GM06990 (cell line): Measurements from ENCODE around the gene AP1G1.
A peak's percentile ranks its signal among the peaks of the same experiment; 100 is the strongest.

Experiments used
- DNase-seq: peaks from one replicate; pipeline ENCODE4 v3.0.0-alpha.2; 2011; ENCODE audit not compliant: insufficient read length; ENCODE audit errors: extremely low read depth
- H3K27me3 ChIP-seq: replicated peaks from 2 replicates; pipeline ENCODE4 v1.6.0; 2011; ENCODE audit warnings: low read length; ENCODE audit not compliant: control insufficient read depth, insufficient read depth
- H3K36me3 ChIP-seq: 2 replicates; pipeline ENCODE4 v1.5.1; 2011; ENCODE audit warnings: low read length; ENCODE audit not compliant: control insufficient read depth, insufficient read depth
- H3K4me3 ChIP-seq: replicated peaks from 2 replicates; pipeline ENCODE4 v1.5.1; 2011; ENCODE audit warnings: low read depth, mild to moderate bottlenecking, control low read depth, low read length
- CTCF ChIP-seq: IDR thresholded peaks from 2 replicates; pipeline ENCODE4 v1.5.1; 2011; ENCODE audit warnings: low read length, control low read depth, mild to moderate bottlenecking, inconsistent platforms; ENCODE audit not compliant: insufficient read depth, poor library complexity, severe bottlenecking

Gene AP1G1

GRCh38 chr16:71852158-71852557 is 43.5 kb upstream of the AP1G1 start:
- no peak for DNase-seq
- Histone ChIP-seq H3K27me3 (no peaks in the 10 kb centered on the region), H3K36me3 (peaks cover 28% of the 10 kb centered on the region), H3K4me3 (no peak overlapping the region)
- no peak for TF ChIP-seq CTCF

GRCh38 chr16:71851746-71852145 is 43.1 kb upstream of the AP1G1 start:
- Histone ChIP-seq H3K27me3 (no peaks in the 10 kb centered on the region), H3K36me3 (peaks cover 28% of the 10 kb centered on the region), H3K4me3 (no peak overlapping the region)
- TF ChIP-seq CTCF = no peak
- no peak for DNase-seq

- no peak for TF ChIP-seq CTCF
- Histone ChIP-seq H3K4me3 (no peak overlapping the region), H3K27me3 (no peaks in the 10 kb centered on the region), H3K36me3 (peaks cover 21% of the 10 kb centered on the region)
- DNase-seq = no peak
These were observed 40.0 kb upstream of the AP1G1 start for GRCh38 chr16:71848622-71849021.

- H3K4me3 ChIP-seq = peak overlapping the region; percentile 96
- H3K27me3 ChIP-seq = no peaks in the 10 kb centered on the region
- no peak for DNase-seq
- no peak for TF ChIP-seq CTCF
- H3K36me3 ChIP-seq = peaks cover 21% of the 10 kb centered on the region
These were observed 38.5 kb upstream of the AP1G1 start for GRCh38 chr16:71847096-71847495.

- DNase-seq = no peak
- H3K27me3 ChIP-seq = no peaks in the 10 kb centered on the region
- no peak for TF ChIP-seq CTCF
- H3K4me3 ChIP-seq = peak overlapping the region; percentile 96
- peaks cover 19% of the 10 kb centered on the region for H3K36me3 ChIP-seq
These were observed 37.8 kb upstream of the AP1G1 start for GRCh38 chr16:71846431-71846830.
